GM12878 (cell line): Measurements from ENCODE around the gene SLC49A4. TPM values are rescaled to one million over a fixed set of nuclear protein-coding genes. Genes with fewer than 3 reads are reported as not detected.

Experiments
- ATAC-seq: fragments of 200-7000 bp; cut with Tn5 transposase; 3 replicates; pipeline ENCODE4 v1.9.1; 2020; ENCODE audit warnings: mild to moderate bottlenecking, moderate library complexity
- BruUV-seq: library from RNA; stranded (reverse); fragments of 400-500 nt; replicated peaks from 2 replicates; lab custom pipeline; 2021; lab: Mats Ljungman, UMichigan
- CTCF ChIA-PET: fragments of 300-600 bp; sonication (Branson Sonifier 250); formaldehyde crosslinking; extraction: SDS; loops from one replicate; lab custom pipeline; 2021; ENCODE audit warnings: inconsistent platforms; lab: Yijun Ruan, JAX
- POLR2A ChIA-PET: fragments of 350-600 bp; formaldehyde crosslinking; extraction: SDS; loops from one replicate; lab custom pipeline; 2021; ENCODE audit warnings: inconsistent platforms; lab: Charles Lee
- RAD21 ChIA-PET: fragments of 300-600 bp; sonication (Branson Sonifier 250); formaldehyde crosslinking; loops from one replicate; lab custom pipeline; 2023; ENCODE audit warnings: antibody characterized with exemption; ENCODE audit not compliant: unreplicated experiment; lab: Charles Lee
- SMC1A ChIA-PET: fragments of 300-600 bp; sonication (Branson Sonifier 250); formaldehyde crosslinking; loops from one replicate; lab custom pipeline; 2023; ENCODE audit not compliant: unreplicated experiment, uncharacterized antibody; lab: Charles Lee
- DNase-seq: peaks from one replicate; pipeline ENCODE4 v3.0.0-alpha.2; 2011; ENCODE audit warnings: low read depth, low spot score
- FAIRE-seq: peaks from 3 replicates; lab custom pipeline; 2011; peaks lifted over from hg19 to GRCh38; lab: Jason Lieb, UNC
- H2AFZ ChIP-seq: 2 replicates; pipeline ENCODE4 v1.6.0; 2011; ENCODE audit warnings: low read depth, low read length, control low read depth; ENCODE audit not compliant: control insufficient read depth
- H3K27ac ChIP-seq: 2 replicates; pipeline ENCODE4 v1.5.1; 2011; ENCODE audit warnings: control low read depth; ENCODE audit not compliant: control insufficient read depth, insufficient read depth
- H3K27me3 ChIP-seq, 2 experiments: replicated peaks in 1 of 2; 2 replicates each; pipeline versions ENCODE4 v1.6.0 to v1.6.1; 2011; ENCODE audit warnings: low read length in 1 of 2; ENCODE audit not compliant: control insufficient read depth in 2 of 2, insufficient read depth in 2 of 2
- H3K36me3 ChIP-seq, 2 experiments: 2 replicates each; pipeline ENCODE4 v1.5.1; 2011; ENCODE audit warnings: low read length in 1 of 2; ENCODE audit not compliant: control insufficient read depth in 2 of 2, insufficient read depth in 2 of 2
- H3K4me1 ChIP-seq: 2 replicates; pipeline ENCODE4 v1.6.1; 2011; ENCODE audit warnings: mild to moderate bottlenecking, low read length, moderate library complexity, mixed read lengths; ENCODE audit not compliant: control insufficient read depth, insufficient read depth
- H3K4me2 ChIP-seq: 2 replicates; pipeline ENCODE4 v1.6.0; 2011; ENCODE audit warnings: control low read depth; ENCODE audit not compliant: control insufficient read depth, insufficient read depth
- H3K4me3 ChIP-seq: fragments of 200-600 bp; sonication (generic); 2 replicates; pipeline ENCODE4 v1.5.1; 2016
- H3K79me2 ChIP-seq: 2 replicates; pipeline ENCODE4 v1.6.0; 2011; ENCODE audit warnings: low read length; ENCODE audit not compliant: control insufficient read depth, insufficient read depth
- H3K9ac ChIP-seq: 2 replicates; pipeline ENCODE4 v1.8.0; 2011; ENCODE audit warnings: low read length, control low read depth, mixed read lengths; ENCODE audit not compliant: control insufficient read depth, insufficient read depth
- H3K9me3 ChIP-seq: replicated peaks from 3 replicates; pipeline ENCODE4 v1.5.1; 2011; ENCODE audit warnings: mild to moderate bottlenecking, low read length; ENCODE audit not compliant: control insufficient read depth, insufficient read depth
- H4K20me1 ChIP-seq: 2 replicates; pipeline ENCODE4 v1.6.0; 2011; ENCODE audit not compliant: control insufficient read depth, insufficient read depth
- ASH2L ChIP-seq: fragments of 300-600, 200-600 bp; sonication (generic); IDR thresholded peaks from 2 replicates; pipeline ENCODE4 v1.6.1; 2017; ENCODE audit warnings: low read depth, mild to moderate bottlenecking, borderline replicate concordance
- BACH1 ChIP-seq: fragments of 450-650 bp; IDR thresholded peaks from 2 replicates; pipeline ENCODE4 v1.6.1; 2017; ENCODE audit warnings: mild to moderate bottlenecking, borderline replicate concordance
- DPF2 ChIP-seq: fragments of 450-650 bp; IDR thresholded peaks from 2 replicates; pipeline ENCODE4 v1.6.1; 2017; ENCODE audit warnings: mild to moderate bottlenecking
- EZH2 ChIP-seq: IDR thresholded peaks from 2 replicates; pipeline ENCODE4 v1.6.1; 2012; ENCODE audit warnings: low read depth, mild to moderate bottlenecking, control low read depth, inconsistent platforms, low read length, borderline replicate concordance; ENCODE audit not compliant: control insufficient read depth
- FOXK2 ChIP-seq: fragments of 450-650 bp; IDR thresholded peaks from 2 replicates; pipeline ENCODE4 v1.6.1; 2017; ENCODE audit warnings: mild to moderate bottlenecking, moderate library complexity
- IKZF2 ChIP-seq, 2 experiments: fragments of 450-650 bp; IDR thresholded peaks; 2 replicates each; pipeline ENCODE4 v1.6.1; 2017; ENCODE audit warnings: mild to moderate bottlenecking in 2 of 2, moderate library complexity in 2 of 2
- IRF4 ChIP-seq: IDR thresholded peaks from 2 replicates; pipeline ENCODE4 v1.6.1; 2011; ENCODE audit warnings: low read depth, low read length
- KLF5 ChIP-seq: fragments of 450-650 bp; IDR thresholded peaks from 2 replicates; pipeline ENCODE4 v1.6.1; 2014; ENCODE audit warnings: mild to moderate bottlenecking; ENCODE audit not compliant: partially characterized antibody
- MAX ChIP-seq: IDR thresholded peaks from 2 replicates; pipeline ENCODE4 v1.6.1; 2012; ENCODE audit warnings: low read depth, low read length, improper control_type of control experiment
- MYB ChIP-seq: fragments of 150-350 bp; IDR thresholded peaks from 2 replicates; pipeline ENCODE4 v1.6.1; 2014; ENCODE audit warnings: mild to moderate bottlenecking, low read depth, low read length, borderline replicate concordance
- PAX5 ChIP-seq: IDR thresholded peaks from 2 replicates; pipeline ENCODE4 v1.6.1; 2011; ENCODE audit warnings: low read depth, low read length, borderline replicate concordance
- POLR2AphosphoS2 ChIP-seq: IDR thresholded peaks from 2 replicates; pipeline ENCODE4 v1.6.1; 2011; ENCODE audit warnings: low read depth, mild to moderate bottlenecking, low read length, improper control_type of control experiment, moderate library complexity
- RB1 ChIP-seq: fragments of 450-650 bp; formaldehyde crosslinking; IDR thresholded peaks from 2 replicates; pipeline ENCODE4 v1.6.1; 2017; ENCODE audit warnings: mild to moderate bottlenecking, borderline replicate concordance
- RELA ChIP-seq: fragments of 450-650 bp; IDR thresholded peaks from 2 replicates; pipeline ENCODE4 v1.8.0; 2014; ENCODE audit warnings: borderline replicate concordance; ENCODE audit not compliant: partially characterized antibody
- SMAD1 ChIP-seq: fragments of 450-650 bp; IDR thresholded peaks from 2 replicates; pipeline ENCODE4 v1.6.1; 2018; ENCODE audit warnings: mild to moderate bottlenecking, low read depth; ENCODE audit not compliant: partially characterized antibody
- ZBTB4 ChIP-seq: fragments of 450-650 bp; formaldehyde crosslinking; IDR thresholded peaks from 2 replicates; pipeline ENCODE4 v1.4.0; 2022; ENCODE audit warnings: mild to moderate bottlenecking, moderate library complexity
- ZNF274 ChIP-seq: IDR thresholded peaks from one replicate; pipeline ENCODE4 v1.8.0; 2011; ENCODE audit not compliant: insufficient read length, insufficient read depth
- WGBS: methylation state at CpG from one replicate; pipeline ENCODE4 v1.1.6; 2016; ENCODE audit warnings: low lambda C conversion rate; ENCODE audit not compliant: insufficient replicate concordance, insufficient coverage; ENCODE audit errors: missing lambda C conversion rate; 5-methylcytosine and 5-hydroxymethylcytosine counted together
- in situ Hi-C: fragments of 300-500 bp; cut with MboI; formaldehyde crosslinking; loops from 9 replicates; pipeline ENCODE4 v1.14.3; 2018; ENCODE audit warnings: mixed read lengths
- intact Hi-C: fragments of 100-400 bp; cut with micrococcal nuclease; formaldehyde crosslinking; loops from one replicate; pipeline ENCODE4 v1.14.2; 2022; ENCODE audit not compliant: unreplicated experiment
- polyA plus RNA-seq, 11 experiments: library from polyadenylated mRNA; depleted of rRNA in 4 of 11; unstranded in 6 of 11; stranded (reverse) in 5 of 11; fragments of >200 nt; fragmentation: Nextera tagmentation in 4 of 11; fragmentation: Illumina TruSeq in 1 of 11; extraction: Ambion mirVana in 4 of 11; extraction: Trizol in 1 of 11; gene quantifications; 1 replicate in 1 of 11; 2 replicates in 10 of 11; pipeline versions ENCODE4 v1.2.1 to v1.2.3, GENCODE V29; 2011 to 2016; ENCODE audit warnings: inconsistent platforms in 2 of 11, missing spikeins in 2 of 11, low read depth in 1 of 11
- total RNA-seq, 4 experiments: library from RNA; depleted of rRNA in 3 of 4; stranded (reverse); fragments of >200 nt in 3 of 4; fragmentation: Illumina TruSeq in 1 of 4; extraction: Trizol in 1 of 4; gene quantifications; 2 replicates each; pipeline versions ENCODE4 v1.2.1 to v1.2.3, GENCODE V29; 2013 to 2021

Gene SLC49A4
- total and polyA plus RNA-seq, 10 of the 15 experiments (the other 5 are each of a cell fraction or from before 2014, with no cell fraction given): 0.48 to 2.2 (median 1.4) TPM

- CTCF ChIA-PET: interaction anchor here (1.0 kb wide), 1 partner anchor 193 kb away, joined by 3 read pairs; no protein-coding TSS in a partner anchor
- Histone ChIP-seq H2AFZ (no peak overlapping the region), H3K36me3 (no peaks in the 10 kb centered on the region), H3K9ac (no peak overlapping the region), H3K79me2 (no peaks in the 10 kb centered on the region), H3K9me3 (no peaks in the 10 kb centered on the region), H4K20me1 (no peaks in the 10 kb centered on the region), H3K27ac (no peak overlapping the region)
- FAIRE-seq (no peak), ATAC-seq (no peak)
- WGBS: 67% methylated on average over 2 of the region's 2 CpGs
- POLR2A ChIA-PET: no interaction called here
- in situ Hi-C loops: no loop called here
- no TSS peak for BruUV-seq
- TF ChIP-seq IKZF2 (IDR thresholded peaks at IDR 0.05) (no peak), IRF4 (no peak), POLR2AphosphoS2 (no peak), MAX (no peak), RB1 (no peak), SMAD1 (no peak), EZH2 (no peak), DPF2 (no peak), ZNF274 (no peak)
- TF ChIP-seq, all 136 proteins: peak for 0
- RAD21 ChIA-PET: no interaction called here
- SMC1A ChIA-PET: no interaction called here
- intact Hi-C loops: no loop called here
- no peak for DNase-seq
- H3K4me3 ChIP-seq: no peak overlapping the region
- H3K4me1 ChIP-seq: no peaks in the 10 kb centered on the region
- no peaks in the 10 kb centered on the region for H3K27me3 ChIP-seq
- no peak overlapping the region for H3K4me2 ChIP-seq
Observed at GRCh38 chr3:122835590-122835989, 40.7 kb downstream of the SLC49A4 start.

GRCh38 chr3:122843604-122844003, 48.7 kb downstream of the SLC49A4 start:
- FAIRE-seq: peak; percentile 85
- Histone ChIP-seq H3K4me1 (no peaks in the 10 kb centered on the region), H3K27me3 (no peaks in the 10 kb centered on the region), H3K9ac (no peak overlapping the region), H3K4me2 (peak overlapping the region; percentile 39; the same call in 1 of the 2 replicates), H2AFZ (peak overlapping the region; percentile 83), H3K9me3 (no peaks in the 10 kb centered on the region), H3K79me2 (no peaks in the 10 kb centered on the region), H3K36me3 (no peaks in the 10 kb centered on the region), H4K20me1 (no peaks in the 10 kb centered on the region), H3K27ac (no peak overlapping the region), H3K4me3 (peak overlapping the region; percentile 24; the same call in 1 of the 2 replicates)
- intact Hi-C loops (no loop called here), in situ Hi-C loops (no loop called here)
- WGBS: 80% methylated on average over 3 of the region's 3 CpGs
- CTCF ChIA-PET: no interaction called here
- POLR2A ChIA-PET: no interaction called here
- RAD21 ChIA-PET: no interaction called here
- BruUV-seq: no TSS peak
- DNase-seq: no peak
- ATAC-seq: peak; percentile 56
- SMC1A ChIA-PET: no interaction called here
- TF ChIP-seq KLF5 (no peak), ZBTB4 (CRISPR knock-in tag) (no peak), MYB (no peak), MAX (no peak), ASH2L (no peak), FOXK2 (no peak), RELA (no peak), PAX5 (no peak), BACH1 (no peak)
